B cell (primary cell): ENCODE data around the gene FOLR3. TPM values are rescaled to one million over a fixed set of nuclear protein-coding genes. Genes with fewer than 3 reads are reported as not detected.

Experiments
- ATAC-seq: fragments of 200-7000 bp; cut with Tn5 transposase; one replicate; pipeline ENCODE4 v1.10.0; 2021; ENCODE audit warnings: low read depth, mild to moderate bottlenecking, moderate number of reproducible peaks, moderate library complexity
- CTCF ChIA-PET: fragments of 350-600 bp; sonication (Branson Sonifier 250); formaldehyde crosslinking; loops from one replicate; lab custom pipeline; 2021; ENCODE audit warnings: antibody characterized with exemption, inconsistent platforms; lab: Charles Lee
- POLR2A ChIA-PET: fragments of 350-600 bp; sonication (Branson Sonifier 250); formaldehyde crosslinking; loops from one replicate; lab custom pipeline; 2021; ENCODE audit warnings: antibody characterized with exemption; lab: Charles Lee
- DNase-seq: peaks from one replicate; pipeline ENCODE4 v3.0.0; 2013
- H2AFZ ChIP-seq: 2 replicates; pipeline ENCODE4 v1.6.1; 2012; ENCODE audit warnings: mild to moderate bottlenecking, low read depth, low read length; ENCODE audit not compliant: insufficient read depth, poor library complexity, severe bottlenecking
- H3K27ac ChIP-seq, 2 donors: 1 replicate in 1 of 2; 2 replicates in 1 of 2; pipeline ENCODE4 v1.5.1; 2012 to 2013; ENCODE audit warnings: low read length in 2 of 2, mild to moderate bottlenecking in 2 of 2, moderate library complexity in 1 of 2
- H3K27me3 ChIP-seq, 4 experiments: fragments of 200-600 bp in 1 of 4; sonication (generic) in 1 of 4; replicated peaks in 1 of 4; 1 replicate in 2 of 4; 2 replicates in 2 of 4; pipeline versions ENCODE4 v1.6.1 to v1.7.0; 2013 to 2016; ENCODE audit warnings: low read length in 3 of 4, mild to moderate bottlenecking in 2 of 4, mixed read lengths in 1 of 4, moderate library complexity in 1 of 4; ENCODE audit not compliant: insufficient read depth in 4 of 4, control insufficient read depth in 3 of 4; ENCODE audit errors: control extremely low read depth in 1 of 4
- H3K36me3 ChIP-seq, 2 experiments: replicated peaks in 1 of 2; 1 replicate in 1 of 2; 2 replicates in 1 of 2; pipeline versions ENCODE4 v1.6.1 to v1.7.1; 2013; ENCODE audit warnings: low read length in 1 of 2; ENCODE audit not compliant: insufficient read depth in 2 of 2, control insufficient read depth in 1 of 2; ENCODE audit errors: control extremely low read depth in 1 of 2, extremely low read depth in 1 of 2
- H3K4me1 ChIP-seq, 2 donors: fragments of 200-600 bp in 1 of 2; sonication (generic) in 1 of 2; 1 replicate in 1 of 2; 2 replicates in 1 of 2; pipeline versions ENCODE4 v1.5.1 to v1.6.1; 2013 to 2017; ENCODE audit warnings: low read length in 2 of 2; ENCODE audit not compliant: control insufficient read depth in 2 of 2, insufficient read depth in 2 of 2
- H3K4me2 ChIP-seq: replicated peaks from 2 replicates; pipeline ENCODE3; 2012; ENCODE audit warnings: mild to moderate bottlenecking, low read depth, low read length; ENCODE audit not compliant: poor library complexity, severe bottlenecking
- H3K4me3 ChIP-seq, 5 experiments: fragments of 200-600 bp in 1 of 5; sonication (generic) in 1 of 5; 1 replicate in 3 of 5; 2 replicates in 2 of 5; pipeline versions ENCODE4 v1.5.1 to v1.7.0; 2011 to 2016; ENCODE audit warnings: low read length in 4 of 5, mild to moderate bottlenecking in 4 of 5, low read depth in 2 of 5, control low read depth in 1 of 5, moderate library complexity in 1 of 5; ENCODE audit not compliant: insufficient read depth in 1 of 5; ENCODE audit errors: control extremely low read depth in 1 of 5, extremely low read depth in 1 of 5
- H3K79me2 ChIP-seq: fragments of 200-600 bp; sonication (generic); one replicate; pipeline ENCODE4 v1.6.0; 2016; ENCODE audit warnings: low read length; ENCODE audit not compliant: control insufficient read depth, insufficient read depth
- H3K9ac ChIP-seq: fragments of 200-600 bp; sonication (generic); 2 replicates; pipeline ENCODE4 v1.6.1; 2017; ENCODE audit warnings: mild to moderate bottlenecking, low read length, moderate library complexity
- H3K9me3 ChIP-seq, 3 donors: one replicate each; pipeline versions ENCODE4 v1.6.1 to v1.7.1; 2013; ENCODE audit warnings: low read length in 2 of 3; ENCODE audit not compliant: control insufficient read depth in 2 of 3, insufficient read depth in 1 of 3; ENCODE audit errors: control extremely low read depth in 1 of 3
- H4K20me1 ChIP-seq: 2 replicates; pipeline ENCODE4 v1.6.0; 2012; ENCODE audit warnings: mild to moderate bottlenecking, low read length; ENCODE audit not compliant: insufficient read depth, control insufficient read depth, poor library complexity, severe bottlenecking
- H3K27ac Mint-ChIP-seq: one replicate; pipeline ENCODE4 v1.8.0; 2021; ENCODE audit warnings: mixed read lengths
- H3K27me3 Mint-ChIP-seq: one replicate; pipeline ENCODE4 v1.8.0; 2021; ENCODE audit warnings: mixed read lengths
- H3K4me1 Mint-ChIP-seq: one replicate; pipeline ENCODE4 v1.8.0; 2021; ENCODE audit warnings: mixed read lengths
- H3K4me3 Mint-ChIP-seq: one replicate; pipeline ENCODE4 v1.8.0; 2021; ENCODE audit warnings: mixed read lengths
- H3K9me3 Mint-ChIP-seq: one replicate; pipeline ENCODE4 v1.8.0; 2022; ENCODE audit warnings: mixed read lengths; ENCODE audit not compliant: insufficient read depth
- EZH2 ChIP-seq: IDR thresholded peaks from 2 replicates; pipeline ENCODE4 v1.6.1; 2012; ENCODE audit warnings: borderline replicate concordance, low read depth, mild to moderate bottlenecking, moderate library complexity, low read length; ENCODE audit not compliant: insufficient read depth, poor library complexity, severe bottlenecking
- WGBS: methylation state at CpG from one replicate; pipeline ENCODE4 v1.1.5; 2013; ENCODE audit warnings: missing lambda C conversion rate; ENCODE audit not compliant: insufficient coverage; 5-methylcytosine and 5-hydroxymethylcytosine counted together
- intact Hi-C: fragments of 100-400 bp; cut with micrococcal nuclease; formaldehyde crosslinking; loops from one replicate; pipeline ENCODE4 v1.10.0; 2022
- polyA plus RNA-seq: library from polyadenylated mRNA; depleted of rRNA; stranded (reverse); fragments of >200 nt; gene quantifications from 2 replicates; pipeline ENCODE4 v1.2.3, GENCODE V29; 2012
- total RNA-seq, 2 donors: library from RNA; stranded (reverse); fragments of 120-200 nt in 1 of 2; gene quantifications; 1 replicate in 1 of 2; 2 replicates in 1 of 2; pipeline versions ENCODE4 v1.2.3 to v1.2.4, GENCODE V29; 2013 to 2022
- TF ChIP-seq, protein P1 (sequence below): fragments of 200-600 bp; IDR thresholded peaks from one replicate; pipeline ENCODE4 v1.8.0; 2022; ENCODE audit warnings: antibody characterized with exemption, mild to moderate bottlenecking

Gene FOLR3
- total and polyA plus RNA-seq, 2 donors (not counting 1 experiment from before 2014, with no cell fraction given): 0.10 TPM; not detected in 1

DNA sequence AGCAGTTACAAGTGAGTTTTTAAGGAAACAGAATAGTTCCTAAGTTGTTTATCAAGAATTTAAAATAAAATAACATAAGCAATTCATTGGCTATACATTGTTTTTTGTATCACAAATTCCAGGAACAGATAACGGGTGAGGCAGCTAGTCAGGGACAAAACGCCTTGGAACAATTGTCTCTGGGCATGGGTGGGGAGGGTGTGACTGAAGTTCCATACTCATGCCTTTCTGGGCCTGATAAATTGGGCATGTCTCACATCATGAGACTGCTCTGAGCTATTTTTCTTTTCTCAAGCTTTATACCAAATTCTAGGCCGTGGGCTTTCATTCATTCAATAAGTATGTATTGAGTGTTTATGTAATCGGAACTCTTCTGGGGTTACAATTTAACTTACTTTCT, 21.6 kb downstream of the FOLR3 start:
- DNase-seq (no peak), ATAC-seq (no peak)
- Mint-ChIP-seq H3K4me3 (no peak overlapping the region), H3K27me3 (peaks cover 22% of the 10 kb centered on the region), H3K4me1 (no peaks in the 10 kb centered on the region), H3K27ac (no peak overlapping the region), H3K9me3 (no peaks in the 10 kb centered on the region)
- H3K4me2 ChIP-seq: no peak overlapping the region
- H3K79me2 ChIP-seq: no peaks in the 10 kb centered on the region
- H3K27me3 ChIP-seq: peaks cover 0 to 3% (median 1%) of the 10 kb centered on the region in 4 experiments
- no peaks in the 10 kb centered on the region for H3K36me3 ChIP-seq
- POLR2A ChIA-PET: no interaction called here
- CTCF ChIA-PET: interaction anchor here (1.3 to 1.7 kb wide), 2 partner anchors 12 to 26 kb away, joined by 3 to 4 read pairs; no protein-coding TSS in a partner anchor
- no peak overlapping the region for H3K9ac ChIP-seq
- no peak overlapping the region for H3K4me3 ChIP-seq
- no peak overlapping the region for H2AFZ ChIP-seq
- H4K20me1 ChIP-seq: no peaks in the 10 kb centered on the region
- TF ChIP-seq EZH2: no peak
- TF ChIP-seq, protein P1, sequence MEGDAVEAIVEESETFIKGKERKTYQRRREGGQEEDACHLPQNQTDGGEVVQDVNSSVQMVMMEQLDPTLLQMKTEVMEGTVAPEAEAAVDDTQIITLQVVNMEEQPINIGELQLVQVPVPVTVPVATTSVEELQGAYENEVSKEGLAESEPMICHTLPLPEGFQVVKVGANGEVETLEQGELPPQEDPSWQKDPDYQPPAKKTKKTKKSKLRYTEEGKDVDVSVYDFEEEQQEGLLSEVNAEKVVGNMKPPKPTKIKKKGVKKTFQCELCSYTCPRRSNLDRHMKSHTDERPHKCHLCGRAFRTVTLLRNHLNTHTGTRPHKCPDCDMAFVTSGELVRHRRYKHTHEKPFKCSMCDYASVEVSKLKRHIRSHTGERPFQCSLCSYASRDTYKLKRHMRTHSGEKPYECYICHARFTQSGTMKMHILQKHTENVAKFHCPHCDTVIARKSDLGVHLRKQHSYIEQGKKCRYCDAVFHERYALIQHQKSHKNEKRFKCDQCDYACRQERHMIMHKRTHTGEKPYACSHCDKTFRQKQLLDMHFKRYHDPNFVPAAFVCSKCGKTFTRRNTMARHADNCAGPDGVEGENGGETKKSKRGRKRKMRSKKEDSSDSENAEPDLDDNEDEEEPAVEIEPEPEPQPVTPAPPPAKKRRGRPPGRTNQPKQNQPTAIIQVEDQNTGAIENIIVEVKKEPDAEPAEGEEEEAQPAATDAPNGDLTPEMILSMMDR: no peak
- no peaks in the 10 kb centered on the region for H3K9me3 ChIP-seq
- no peak overlapping the region for H3K27ac ChIP-seq
- H3K4me1 ChIP-seq: no peaks in the 10 kb centered on the region
- WGBS: no CpG with 5 or more reads among the region's 4 CpGs
- intact Hi-C loops: no loop called here

DNA sequence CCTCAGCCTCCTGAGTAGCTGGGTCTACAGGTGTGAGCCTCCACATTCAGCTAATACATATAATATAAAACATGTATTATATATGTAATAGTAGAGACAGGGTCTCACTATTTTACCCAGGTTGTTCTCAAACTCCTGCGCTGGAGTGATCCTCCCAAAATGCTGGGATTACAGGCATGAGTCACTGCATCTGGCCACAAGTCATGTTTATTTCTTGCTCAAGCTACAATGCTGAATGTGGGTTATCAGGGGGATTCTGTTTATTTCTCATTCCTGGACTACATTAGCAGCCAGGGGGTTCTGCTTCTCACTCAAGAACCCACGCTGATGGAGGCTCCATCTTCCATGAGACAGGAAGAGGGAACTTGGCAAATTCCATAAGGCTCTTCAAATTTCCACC, 24.8 kb downstream of the FOLR3 start:
- 81% methylated on average over 2 of the region's 2 CpGs for WGBS
- H4K20me1 ChIP-seq: no peaks in the 10 kb centered on the region
- DNase-seq (no peak), ATAC-seq (no peak)
- no peaks in the 10 kb centered on the region for H3K9me3 ChIP-seq
- no peaks in the 10 kb centered on the region for H3K79me2 ChIP-seq
- peaks cover 0 to 2% (median 0%) of the 10 kb centered on the region in 4 experiments for H3K27me3 ChIP-seq
- no peaks in the 10 kb centered on the region for H3K4me1 ChIP-seq
- no peak overlapping the region for H3K9ac ChIP-seq
- no peak overlapping the region for H3K27ac ChIP-seq
- H2AFZ ChIP-seq: no peak overlapping the region
- ChIA-PET CTCF (interaction anchor here (1.4 to 1.9 kb wide), 2 partner anchors 16 to 135 kb away, joined by 7 to 9 read pairs; no protein-coding TSS in a partner anchor), POLR2A (no interaction called here)
- H3K27me3 Mint-ChIP-seq: peaks cover 28% of the 10 kb centered on the region
- H3K4me3 Mint-ChIP-seq: no peak overlapping the region
- H3K9me3 Mint-ChIP-seq: no peaks in the 10 kb centered on the region
- intact Hi-C loops: no loop called here
- H3K36me3 ChIP-seq: no peaks in the 10 kb centered on the region
- H3K4me2 ChIP-seq: no peak overlapping the region
- no peak overlapping the region for H3K4me3 ChIP-seq
- H3K27ac Mint-ChIP-seq: no peak overlapping the region
- H3K4me1 Mint-ChIP-seq: no peaks in the 10 kb centered on the region
- no peak for TF ChIP-seq EZH2
